ENCODE data around the gene FRY.

Gene FRY

DNA sequence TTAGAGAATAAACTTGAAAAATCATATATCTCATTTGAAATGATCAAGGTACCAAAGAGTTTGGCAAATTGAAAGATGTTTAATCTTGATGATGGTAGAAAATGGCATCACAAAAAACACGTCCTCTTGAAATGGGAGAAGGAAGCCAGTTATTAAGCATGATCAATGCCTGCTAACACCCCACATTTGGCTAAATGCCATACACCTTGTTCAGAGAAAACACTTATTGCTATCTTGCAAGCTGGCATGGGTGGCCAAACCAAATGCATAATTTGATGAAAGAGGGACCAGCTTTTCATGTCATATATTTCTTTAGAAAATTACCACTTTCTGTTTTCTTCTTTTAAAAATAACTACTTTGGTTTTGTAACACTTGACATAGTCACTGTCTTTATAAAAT is 142.3 kb downstream of the FRY start:
- no peak for DNase-seq (ENCODE audit: low read depth in 2 of 2)

DNA sequence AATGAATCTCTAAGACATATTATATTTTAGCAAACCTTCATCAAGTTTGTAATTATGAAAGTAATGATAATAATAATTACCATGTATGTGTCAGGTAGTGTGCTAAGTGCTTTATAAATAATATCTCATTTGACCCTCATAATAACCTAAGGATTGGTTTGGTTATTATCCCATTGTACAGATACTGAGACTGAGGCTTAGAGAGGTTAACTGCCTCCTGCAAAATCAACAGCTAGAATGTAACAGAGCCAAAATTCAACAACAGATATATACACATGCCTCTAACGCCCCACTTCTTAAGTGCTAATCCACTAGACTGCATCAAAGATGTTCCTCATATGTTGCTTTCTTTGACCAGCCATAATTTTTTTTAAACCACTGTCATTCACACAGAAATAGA is 142.8 kb downstream of the FRY start:
- no peak for DNase-seq (ENCODE audit: low read depth in 2 of 2)

DNA sequence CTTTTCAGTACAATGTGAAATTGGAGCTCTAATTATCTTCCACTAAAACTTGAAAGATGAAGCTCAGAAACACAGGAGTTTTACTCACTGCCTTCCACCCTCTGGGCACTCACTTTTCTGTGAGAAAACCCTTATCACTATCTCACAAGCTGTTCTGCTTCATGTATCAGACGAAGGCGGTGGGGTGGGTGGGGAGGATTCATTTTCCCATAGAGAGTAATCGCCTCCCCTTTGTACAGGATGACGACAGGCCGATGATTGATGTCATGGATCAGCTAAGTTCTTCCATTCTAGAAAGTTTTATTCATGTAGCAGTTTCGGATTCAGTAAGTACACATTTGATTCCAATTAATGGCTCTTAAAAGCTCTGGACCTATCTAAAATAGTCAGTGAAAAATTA is 143.7 kb downstream of the FRY start:
- peak in 1 of 2 experiments; percentile 9 for DNase-seq (ENCODE audit: low read depth in 2 of 2)

DNA sequence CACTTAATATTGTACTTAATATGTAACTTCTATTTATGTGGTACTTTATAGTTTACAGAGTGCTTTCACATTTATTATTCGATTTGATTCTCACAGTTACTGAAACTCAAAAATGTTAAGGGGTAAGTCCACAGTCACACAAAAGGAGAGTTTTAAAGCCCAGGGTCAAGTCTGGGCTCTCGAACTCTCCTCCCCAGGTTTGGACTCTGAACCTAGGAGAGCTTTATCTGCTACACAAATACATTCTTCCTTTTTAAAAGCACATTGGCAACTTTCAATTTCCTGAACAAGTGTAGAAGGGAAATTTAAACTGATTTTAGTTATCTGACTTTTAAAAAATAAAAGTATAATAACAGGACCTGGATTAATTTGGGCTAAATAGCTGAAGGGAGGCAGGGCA is 144.4 kb downstream of the FRY start:
- DNase-seq (ENCODE audit: low read depth in 2 of 2), result no peak

DNA sequence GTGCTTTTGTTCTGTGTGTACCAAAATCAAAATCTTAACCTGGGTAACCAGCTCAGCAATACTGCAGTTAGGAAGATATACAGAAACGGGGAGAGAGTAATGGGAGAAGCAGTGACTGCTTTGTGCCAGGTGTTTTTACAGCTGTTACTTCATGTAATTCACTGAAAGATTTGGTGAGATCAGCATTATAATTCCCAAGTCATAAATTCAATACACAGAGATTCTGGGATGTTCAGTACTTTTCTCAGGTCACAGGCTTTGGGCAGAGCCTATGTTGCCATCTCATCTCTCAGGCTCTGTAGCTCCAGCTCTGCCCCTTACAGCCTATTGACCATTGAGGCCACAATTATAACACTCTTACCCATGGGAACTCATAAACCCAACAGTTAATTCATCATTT is 145.1 kb downstream of the FRY start:
- DNase-seq (ENCODE audit: low read depth in 2 of 2), result no peak

DNA sequence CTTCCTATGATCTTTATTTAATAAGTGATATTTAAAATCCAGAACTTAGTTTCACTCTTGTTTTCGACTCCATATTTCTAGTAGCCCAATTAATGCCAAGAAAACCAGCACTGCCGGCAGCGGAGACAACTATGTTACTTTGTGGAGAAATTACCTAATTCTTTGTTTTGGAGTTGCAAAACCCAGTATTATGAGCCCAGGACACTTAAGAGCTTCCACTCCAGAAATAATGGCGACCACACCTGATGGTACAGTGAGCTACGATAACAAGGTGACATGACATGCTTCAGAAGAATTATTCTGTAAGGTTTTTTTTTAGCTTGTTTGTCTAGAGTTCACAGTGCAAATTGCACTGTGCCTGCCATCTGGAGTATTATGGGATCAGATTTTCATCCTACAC is 147.2 kb downstream of the FRY start:
- DNase-seq (ENCODE audit: low read depth in 2 of 2), result no peak

DNA sequence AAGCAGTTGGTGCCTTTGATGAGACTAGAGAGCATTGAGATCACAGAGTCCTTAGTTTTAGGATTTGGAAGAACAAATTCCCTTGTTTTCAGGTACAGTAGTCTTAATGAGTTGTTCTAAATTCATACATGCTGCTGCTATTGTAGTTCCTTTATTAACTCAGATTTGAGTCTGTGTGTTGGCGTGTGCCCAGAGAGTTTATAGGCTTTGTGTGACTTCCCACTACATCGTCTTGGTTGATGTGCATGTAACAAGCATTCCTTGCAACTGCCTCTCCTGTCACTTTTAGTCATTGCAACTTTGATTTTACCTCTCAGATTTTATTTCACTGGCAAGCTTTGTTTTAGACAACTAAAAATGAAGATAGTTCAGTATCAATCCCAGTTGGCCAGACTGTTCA is 148.1 kb downstream of the FRY start:
- no peak for DNase-seq (ENCODE audit: low read depth in 2 of 2)

DNA sequence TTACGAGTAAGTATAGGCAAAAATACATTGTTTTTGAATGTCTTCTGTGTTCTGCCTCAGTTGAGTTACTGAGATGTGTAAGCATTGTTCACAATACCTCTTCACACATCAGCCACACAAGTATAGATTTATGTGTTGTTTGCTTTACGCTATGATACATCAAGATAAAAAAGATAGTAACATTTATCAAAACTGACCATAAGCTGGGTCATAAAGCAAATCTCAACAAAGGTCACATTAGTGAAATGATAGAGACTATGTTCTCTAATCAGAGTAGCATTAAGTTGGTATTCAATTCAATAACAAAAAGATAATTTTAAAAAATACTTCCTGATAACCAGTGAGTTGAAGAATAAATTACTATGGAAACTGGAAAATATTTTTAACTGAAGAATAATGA is 156.1 kb downstream of the FRY start:
- DNase-seq (ENCODE audit: low read depth in 2 of 2), result no peak

DNA sequence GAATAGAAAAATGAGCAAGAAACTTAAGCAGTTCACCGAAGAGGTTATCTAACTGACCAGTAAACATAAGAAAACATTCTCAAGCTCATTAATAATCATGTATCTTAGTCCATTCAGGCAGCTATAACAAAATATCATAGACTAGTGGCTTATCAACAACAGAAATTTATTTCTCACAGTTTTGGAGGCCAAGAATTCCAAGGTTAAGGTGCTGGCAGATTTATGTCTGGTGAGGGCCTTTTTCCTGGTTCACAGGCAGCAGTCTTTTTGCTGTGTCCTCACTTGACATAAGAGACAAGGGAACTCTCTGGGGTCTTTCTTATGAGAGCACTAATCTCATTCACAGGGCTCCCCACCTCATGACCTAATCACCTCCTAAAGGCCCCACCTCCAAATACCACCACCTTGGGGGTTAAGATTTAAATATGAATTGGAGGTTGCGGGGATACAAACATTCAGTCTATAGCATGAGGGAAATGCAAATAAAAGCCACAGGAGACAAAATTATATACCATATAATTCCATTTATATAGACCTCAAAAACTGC is 160.0 kb downstream of the FRY start:
- no peak for DNase-seq (ENCODE audit: low read depth in 2 of 2)

DNA sequence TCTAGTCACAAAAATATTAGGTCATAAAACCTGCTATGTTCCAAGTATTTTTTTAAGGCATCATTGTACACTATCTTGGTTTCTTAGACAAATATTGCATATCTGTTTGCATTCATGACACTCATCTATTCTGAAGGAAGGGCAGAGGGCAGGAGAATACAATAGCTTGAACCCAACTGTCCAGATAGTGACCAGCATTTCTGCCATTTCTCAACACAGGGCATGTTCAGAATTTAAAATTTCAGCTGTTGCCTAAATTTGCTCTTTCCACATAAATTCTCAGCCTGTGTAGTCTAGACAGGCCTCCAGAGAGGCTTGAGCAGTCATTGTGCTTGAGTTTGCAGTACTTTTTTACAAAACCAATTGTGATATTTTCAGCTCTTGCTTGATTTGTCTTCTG is 164.1 kb downstream of the FRY start:
- no peak for DNase-seq (ENCODE audit: low read depth in 2 of 2)

DNA sequence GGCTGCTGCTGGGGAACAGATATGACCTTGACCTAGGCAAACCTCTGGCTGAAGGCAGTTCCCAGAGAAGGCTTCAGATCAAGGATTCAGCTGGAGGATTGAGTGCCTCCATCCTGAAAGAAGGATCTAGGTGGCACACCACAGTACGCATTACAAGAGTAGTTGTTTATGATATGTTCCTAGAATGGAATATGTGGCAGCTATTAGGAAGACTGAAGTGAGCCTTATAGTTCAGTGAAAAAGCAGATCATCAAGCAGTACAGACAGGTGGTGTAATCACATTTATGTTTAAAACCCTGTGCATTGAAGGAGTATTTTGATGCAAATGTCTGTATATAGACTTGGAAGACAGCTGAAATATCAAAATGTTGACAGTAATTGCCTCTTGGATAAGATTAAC is 167.6 kb downstream of the FRY start:
- DNase-seq (ENCODE audit: low read depth in 2 of 2), result no peak

DNA sequence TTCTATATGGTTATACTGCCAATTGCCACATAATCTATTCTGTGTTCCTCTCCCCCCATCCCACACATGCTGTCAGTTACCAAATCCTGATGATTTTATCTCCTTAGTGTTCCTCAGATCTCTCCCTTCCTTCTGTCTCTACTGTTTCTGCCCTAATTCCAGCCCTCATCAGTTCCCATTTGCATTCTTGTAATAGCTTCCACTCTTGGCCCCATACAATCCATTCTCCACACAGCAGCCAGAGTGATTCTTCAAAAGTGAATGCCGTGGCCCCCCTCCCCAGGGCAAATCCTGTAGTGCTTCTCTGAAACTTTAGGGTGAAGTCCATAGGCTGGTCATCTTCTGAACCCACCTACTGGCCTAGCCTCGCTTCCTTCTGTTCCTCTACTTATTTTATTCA is 169.2 kb downstream of the FRY start:
- no peak for DNase-seq (ENCODE audit: low read depth in 2 of 2)

DNA sequence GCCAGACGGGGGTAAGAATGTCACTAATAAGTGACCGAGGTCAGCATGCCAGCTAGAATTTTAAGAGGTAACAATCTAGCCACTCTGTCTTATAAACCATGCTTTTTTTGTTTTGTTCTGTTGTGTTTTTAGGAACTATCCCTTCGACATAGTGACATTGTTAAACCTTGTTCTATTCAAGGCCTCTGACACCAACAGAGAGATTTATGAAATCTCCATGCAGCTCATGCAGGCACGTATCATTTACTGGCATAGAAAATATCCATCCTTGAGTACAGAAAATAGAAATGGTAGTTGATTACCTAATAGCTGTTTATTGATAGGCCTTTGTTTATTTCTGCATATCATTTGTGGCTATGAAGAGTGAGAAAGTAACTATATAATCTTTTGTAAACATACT is 170.2 kb downstream of the FRY start:
- DNase-seq (ENCODE audit: low read depth in 2 of 2), result no peak

DNA sequence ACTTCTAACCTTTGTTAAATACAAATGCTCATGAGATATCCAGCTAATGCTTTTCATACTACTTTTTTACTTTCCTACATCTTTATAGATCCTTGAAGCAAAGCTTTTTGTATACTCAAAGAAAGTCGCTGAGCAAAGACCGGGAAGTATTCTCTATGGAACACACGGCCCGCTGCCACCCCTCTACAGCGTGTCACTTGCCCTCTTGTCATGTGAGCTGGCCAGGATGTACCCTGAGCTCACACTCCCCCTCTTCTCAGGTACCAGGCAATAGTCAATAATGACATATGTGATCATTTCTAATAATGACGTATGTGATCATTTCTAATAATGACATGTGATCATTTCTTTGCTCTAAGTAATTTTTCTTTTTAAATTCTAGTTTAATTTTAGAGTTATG is 170.7 kb downstream of the FRY start:
- DNase-seq (ENCODE audit: low read depth in 2 of 2), result no peak

DNA sequence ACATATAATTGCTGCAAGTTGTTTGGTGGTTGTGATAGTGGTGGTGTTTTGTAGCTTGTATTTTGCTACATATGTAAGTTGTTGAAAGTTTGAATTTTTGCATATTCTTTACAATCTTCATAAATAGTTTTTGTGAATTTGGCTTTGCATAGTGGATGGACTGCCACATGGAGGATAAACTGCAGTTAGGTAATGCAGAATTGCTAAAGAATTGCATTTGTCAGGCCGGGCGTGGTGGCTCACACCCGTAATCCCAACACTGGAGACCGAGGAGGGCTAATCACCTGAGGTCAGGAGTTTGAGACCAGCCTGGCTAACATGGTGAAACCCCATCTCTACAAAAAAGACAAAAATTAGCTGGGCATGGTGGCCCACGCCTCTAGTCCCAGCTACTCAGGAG is 171.6 kb downstream of the FRY start:
- DNase-seq (ENCODE audit: low read depth in 2 of 2), result no peak

DNA sequence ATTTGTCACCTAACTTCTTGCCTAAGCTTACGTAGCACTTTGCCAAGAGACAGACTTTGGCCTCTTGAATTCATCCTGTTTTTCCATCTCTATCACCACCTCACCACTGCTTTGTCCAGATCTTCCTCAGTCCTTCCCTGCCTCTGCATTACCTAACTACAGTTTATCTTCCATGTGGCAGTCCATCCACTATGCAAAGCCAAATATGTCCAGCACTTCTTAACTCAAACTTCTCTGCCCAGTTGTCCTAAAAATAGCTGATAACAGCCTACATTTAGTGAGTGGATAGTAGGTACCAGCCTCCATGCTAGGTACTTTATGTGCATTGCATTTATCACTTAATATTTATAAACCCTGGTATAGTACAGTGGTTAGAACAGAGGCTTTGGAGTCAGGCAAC is 172.2 kb downstream of the FRY start:
- no peak for DNase-seq (ENCODE audit: low read depth in 2 of 2)

DNA sequence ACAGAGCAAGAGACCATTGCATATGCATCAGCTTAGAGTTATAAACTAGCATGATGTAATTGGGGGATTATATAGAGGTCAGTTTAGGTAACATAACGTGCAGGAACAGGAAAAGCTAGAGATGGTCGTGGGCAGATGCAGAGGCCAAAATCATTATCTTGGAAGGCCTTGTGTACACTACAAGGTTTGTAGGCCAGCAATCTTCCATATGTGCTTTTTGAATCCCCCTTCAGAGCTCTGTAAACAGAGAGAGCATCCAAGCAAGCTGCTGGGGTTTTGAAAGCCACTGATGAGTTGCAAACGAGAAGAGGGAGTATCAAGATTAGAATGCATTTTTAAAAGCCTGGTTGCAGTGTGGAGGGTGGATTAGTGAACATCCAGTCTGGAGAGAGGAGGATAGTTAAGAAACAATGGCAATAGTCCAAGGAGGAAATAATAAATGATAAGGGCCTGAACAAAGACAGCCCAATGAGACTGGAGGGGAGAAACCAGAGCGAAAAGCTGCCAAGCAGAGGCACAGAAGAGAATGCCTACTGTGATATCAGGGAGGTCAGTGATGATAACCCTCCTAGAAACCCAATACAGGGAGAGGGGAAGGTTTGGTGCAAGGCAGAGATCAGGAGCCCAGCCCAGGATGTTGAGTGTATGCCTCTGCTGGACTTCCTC is 174.0 kb downstream of the FRY start:
- DNase-seq (ENCODE audit: low read depth in 2 of 2), result no peak

DNA sequence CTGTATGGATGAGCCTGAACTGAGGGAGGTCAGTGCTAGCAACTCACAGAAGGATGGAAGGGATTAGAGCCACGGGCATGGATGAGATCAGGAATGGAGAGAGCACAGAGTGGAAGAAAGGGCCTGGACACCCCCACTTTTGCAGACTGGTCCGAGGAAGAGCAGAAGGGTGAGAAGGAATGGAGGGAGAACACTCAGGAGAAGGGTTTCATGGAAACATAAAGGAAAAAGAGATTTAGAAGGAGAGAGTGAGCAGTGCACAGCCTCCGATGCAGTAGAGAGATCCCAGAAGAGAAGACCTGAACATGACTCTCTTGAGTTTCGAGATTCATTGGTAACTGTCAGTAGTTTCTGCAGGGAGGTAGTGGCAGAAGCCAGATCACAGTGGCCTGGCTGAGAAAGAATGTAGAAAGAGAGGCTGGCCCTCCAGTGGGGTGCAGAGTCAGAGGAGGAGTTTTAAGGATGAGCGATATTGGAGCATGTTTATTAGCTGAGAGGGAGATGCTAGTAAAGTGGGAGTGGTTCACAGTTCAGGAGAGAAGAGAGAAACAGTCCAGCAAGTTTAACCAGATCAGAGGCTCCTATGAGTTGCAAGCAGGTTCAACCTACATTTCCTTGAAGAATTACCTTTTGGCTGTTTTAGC is 174.6 kb downstream of the FRY start:
- no peak for DNase-seq (ENCODE audit: low read depth in 2 of 2)

DNA sequence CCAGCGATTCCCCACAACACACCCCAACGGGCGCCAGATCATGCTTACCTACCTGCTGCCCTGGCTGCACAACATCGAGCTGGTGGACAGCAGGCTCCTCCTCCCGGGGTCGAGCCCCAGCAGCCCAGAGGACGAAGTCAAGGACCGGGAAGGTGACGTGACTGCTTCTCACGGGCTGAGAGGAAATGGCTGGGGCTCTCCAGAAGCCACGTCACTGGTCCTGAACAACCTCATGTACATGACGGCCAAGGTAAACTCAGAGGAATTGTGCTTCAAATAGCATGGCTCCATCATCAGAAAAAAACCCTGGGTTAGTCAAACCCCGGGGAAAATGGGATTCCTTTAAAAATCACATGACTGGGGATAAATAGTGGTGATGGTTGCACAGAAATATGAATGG is 177.3 kb downstream of the FRY start:
- DNase-seq (ENCODE audit: low read depth in 2 of 2), result no peak

DNA sequence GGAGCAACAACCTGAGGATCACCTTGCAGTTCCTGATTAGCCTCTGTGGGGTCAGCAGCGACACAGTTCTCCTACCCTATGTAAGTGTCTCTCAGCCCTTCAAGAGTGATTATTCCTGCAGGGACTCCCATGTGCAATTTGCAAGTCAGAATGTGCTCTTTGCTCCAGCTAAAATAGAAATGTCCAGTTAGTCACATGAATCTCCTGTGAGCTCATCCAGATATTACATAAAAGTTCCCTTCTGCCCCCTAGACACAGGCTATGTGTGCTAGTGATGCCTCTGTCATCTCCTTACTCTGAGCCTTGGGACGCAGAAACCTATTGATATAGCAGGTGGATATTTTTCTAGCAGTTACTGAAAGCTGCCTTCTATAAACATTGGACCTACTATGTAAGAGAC is 178.1 kb downstream of the FRY start:
- DNase-seq (ENCODE audit: low read depth in 2 of 2), result no peak

DNA sequence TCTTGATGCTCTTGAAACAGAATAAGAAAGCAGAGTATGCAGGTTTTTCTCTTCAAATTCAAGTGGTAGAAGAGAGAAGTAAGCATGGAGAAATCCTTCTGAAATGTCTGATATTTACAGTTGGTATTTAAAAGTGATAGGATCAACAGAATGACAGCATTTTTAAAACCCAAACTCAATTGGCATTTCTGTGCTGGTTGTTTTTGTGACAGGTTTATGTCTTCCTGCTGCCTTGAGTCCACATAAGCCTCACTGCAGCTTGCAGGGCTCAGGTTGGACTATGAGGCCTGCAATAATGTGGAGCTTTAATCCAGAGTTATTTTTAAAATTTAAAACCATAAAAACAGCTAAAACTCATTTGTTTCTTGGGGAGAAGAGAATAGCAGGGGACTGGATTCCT is 178.5 kb downstream of the FRY start:
- DNase-seq (ENCODE audit: low read depth in 2 of 2), result no peak

DNA sequence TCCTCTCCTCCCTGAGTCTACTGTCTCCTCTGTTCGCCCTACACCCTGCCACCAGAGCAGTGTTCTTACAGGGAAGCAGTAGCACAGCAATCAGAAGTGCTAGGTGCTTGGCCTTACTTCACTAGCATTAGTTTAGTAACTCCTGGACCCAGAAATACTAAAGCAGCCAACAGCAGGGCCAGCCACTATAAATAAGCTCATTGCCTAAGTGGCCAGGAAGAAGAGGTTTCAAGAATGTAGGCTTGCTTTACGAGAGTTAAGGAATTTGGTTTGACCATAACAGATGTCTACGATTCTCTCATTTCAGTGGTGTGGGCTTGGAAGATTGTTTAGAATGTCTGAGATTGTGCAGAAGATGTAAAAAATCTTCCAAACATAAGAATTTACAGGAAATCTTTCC is 180.2 kb downstream of the FRY start:
- DNase-seq (ENCODE audit: low read depth in 2 of 2), result peak; percentile 95 to 96

DNA sequence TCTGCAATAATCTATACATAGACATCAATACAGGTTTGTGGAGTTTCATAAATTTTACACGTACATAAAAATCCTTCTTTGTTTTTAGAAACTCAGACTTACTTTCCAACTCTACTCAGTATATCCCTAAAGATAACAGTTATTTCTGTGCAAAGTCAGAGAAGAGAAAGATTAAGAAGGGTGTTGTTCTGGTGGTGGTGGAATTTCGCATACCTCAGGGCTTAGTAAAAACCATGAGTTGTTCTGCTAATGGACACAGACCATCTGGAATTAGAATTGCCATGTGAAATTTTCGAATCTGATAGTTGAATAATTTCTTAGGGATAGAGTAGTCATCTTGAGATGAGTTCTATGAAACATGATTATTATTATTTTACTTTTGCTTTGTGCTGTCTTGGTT is 180.8 kb downstream of the FRY start:
- peak; percentile 61 to 70 for DNase-seq (ENCODE audit: low read depth in 2 of 2)

DNA sequence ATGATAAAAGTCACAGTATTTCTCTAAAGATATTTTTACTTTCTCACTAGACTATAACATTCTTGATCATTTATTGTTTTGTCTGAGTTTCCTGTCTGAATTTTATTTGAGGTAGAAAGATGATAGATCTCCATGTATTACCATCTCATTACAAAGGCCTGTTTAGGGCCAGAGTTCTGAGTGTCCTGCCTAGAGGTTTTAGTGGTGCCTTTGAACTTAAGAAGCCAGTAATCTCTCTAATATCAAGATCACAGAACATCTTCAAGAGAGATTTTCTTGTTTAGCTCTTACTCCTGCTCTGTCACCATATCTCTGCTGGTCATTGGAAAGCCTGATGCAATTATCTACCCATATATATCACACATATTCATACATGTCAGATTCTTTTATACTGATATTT is 182.1 kb downstream of the FRY start:
- DNase-seq (ENCODE audit: low read depth in 2 of 2), result no peak
